SK-N-MC (cell line): Measurements from ENCODE around the gene SCRT2.

Experiments
- EZH2 ChIP-seq: fragments of 200-600 bp; sonication (generic); IDR thresholded peaks from one replicate; pipeline ENCODE4 v1.6.1; 2017; ENCODE audit warnings: antibody characterized with exemption
- POLR2AphosphoS5 ChIP-seq: IDR thresholded peaks from 2 replicates; pipeline ENCODE4 v1.6.1; 2012; ENCODE audit warnings: mild to moderate bottlenecking, low read depth, low read length, borderline replicate concordance

DNA sequence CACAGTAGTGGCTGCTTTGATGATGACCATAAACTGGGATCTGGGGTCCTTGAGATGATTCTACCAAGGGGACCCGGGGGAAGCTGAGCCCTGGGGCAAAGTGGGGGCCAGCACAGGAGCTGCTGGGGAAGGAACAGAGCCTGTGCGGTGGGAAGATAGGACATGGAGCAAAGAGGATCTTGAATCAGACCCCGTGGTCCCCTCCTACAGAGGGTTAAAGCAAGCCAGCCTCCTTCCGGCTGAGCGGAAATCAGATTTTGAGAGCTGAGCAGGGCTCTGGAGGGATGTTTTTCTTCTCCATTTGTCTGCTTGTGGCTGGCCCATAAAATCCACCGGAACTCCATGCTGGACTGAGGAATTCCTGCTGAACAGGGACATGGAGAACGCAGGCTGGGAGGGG lies 55.4 kb downstream of the SCRT2 start:
- TF ChIP-seq POLR2AphosphoS5: no peak
- no peak for TF ChIP-seq EZH2
